SU-DHL-6 (cell line): ENCODE results near the gene MASP1.

ENCODE experiments used
- CTCF ChIP-seq: fragments of 200-600 bp; sonication (generic); IDR thresholded peaks from one replicate; pipeline ENCODE4 v1.5.1; 2017; ENCODE audit warnings: antibody characterized with exemption, mild to moderate bottlenecking, low read length, moderate library complexity; ENCODE audit not compliant: insufficient read depth, poor library complexity, severe bottlenecking
- EZH2phosphoT487 ChIP-seq: fragments of 200-600 bp; sonication (generic), shearing (Covaris generic); conservative IDR thresholded peaks from 2 replicates; pipeline ENCODE4 v1.6.1; 2018; ENCODE audit warnings: mild to moderate bottlenecking, antibody characterized with exemption, low read length, moderate library complexity, mixed read lengths

DNA sequence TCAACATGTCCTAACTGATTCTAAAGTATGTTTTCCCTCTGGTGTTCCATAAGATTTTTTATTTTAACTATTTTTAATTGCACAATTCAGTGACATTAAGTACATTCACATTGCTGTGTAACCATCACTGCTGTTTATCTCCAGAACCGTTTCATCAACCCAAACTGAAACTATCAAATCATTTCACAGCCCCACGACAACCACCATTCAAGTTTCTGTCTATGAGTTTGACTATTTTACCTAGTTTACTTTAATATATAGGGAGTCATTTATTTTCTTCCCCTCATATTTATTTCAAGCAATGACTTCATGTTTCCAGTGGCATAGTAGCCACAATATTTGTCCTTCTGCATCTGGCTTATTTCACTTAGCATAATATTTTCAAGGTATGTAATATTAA lies 85.9 kb downstream of the MASP1 start:
- TF ChIP-seq CTCF (no peak), EZH2phosphoT487 (no peak)
